MM.1S (cell line): ENCODE measurements around the gene ITSN1.

Experiments used
- CTCF ChIP-seq: fragments of 300-600 bp; sonication (generic); IDR thresholded peaks from 2 replicates; pipeline ENCODE4 v1.5.1; 2016; ENCODE audit warnings: antibody characterized with exemption, low read length, mixed read lengths
- EZH2 ChIP-seq: fragments of 300-600 bp; sonication (generic); optimal IDR thresholded peaks from 2 replicates; pipeline ENCODE3; 2017; ENCODE audit warnings: low read depth, mild to moderate bottlenecking, antibody characterized with exemption, low read length, mixed read lengths

GRCh38 chr21:33731447-33731846, 89.1 kb downstream of the ITSN1 start:
- TF ChIP-seq CTCF, result no peak
- no peak for TF ChIP-seq EZH2
